Measurements from ENCODE around the gene PNPLA7. TPM values are rescaled to one million over a fixed set of nuclear protein-coding genes. Genes with fewer than 3 reads are reported as not detected.

PNPLA7 gene
- total and polyA plus RNA-seq, 2 of the 4 experiments (the other 2 are of a cell fraction): under 0.01 to 0.89 TPM

DNA sequence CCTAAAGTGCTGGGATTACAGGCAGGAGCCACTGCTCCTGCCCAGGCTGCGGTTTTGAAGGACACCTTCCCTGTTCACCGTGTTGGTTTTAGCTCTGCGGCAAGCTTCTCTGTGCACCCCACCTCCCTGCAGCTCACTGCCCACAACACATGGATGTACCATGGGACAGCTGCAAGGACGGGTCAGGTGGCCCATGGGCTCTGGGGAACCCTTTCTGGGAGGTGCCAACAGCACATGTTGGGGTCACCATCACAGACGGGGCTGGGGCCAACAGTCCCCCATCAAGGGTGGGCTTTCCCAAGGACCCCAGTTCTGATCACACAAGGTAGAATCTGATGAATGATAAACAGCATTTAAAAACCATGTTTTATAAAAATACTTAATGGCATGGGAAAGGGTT lies 134.8 kb downstream of the PNPLA7 start:
- ChIA-PET POLR2A (ENCODE audit: unreplicated experiment) (no interaction called here), CTCF (no interaction called here)
- Histone ChIP-seq H2BK5ac (ENCODE audit: low read depth, low read length, poor library complexity, severe bottlenecking) (no peak overlapping the region), H3K79me1 (ENCODE audit: low read depth in 1 of 2, low read length in 2 of 2) (peaks cover 15 to 47% of the 10 kb centered on the region in 2 experiments; a peak in 3 of 4 replicates), H4K8ac (ENCODE audit: low read depth in 2 of 2, low read length in 2 of 2) (no peak overlapping the region), H3K18ac (ENCODE audit: low read depth, low read length) (no peak overlapping the region), H2BK120ac (ENCODE audit: low read depth, low read length) (no peak overlapping the region), H3K27ac (ENCODE audit: insufficient read depth, low read length) (no peak overlapping the region), H2AK5ac (ENCODE audit: low read depth, low read length) (no peak overlapping the region; the same call in 1 of the 2 replicates), H3K9ac (ENCODE audit: low read depth, low read length) (no peak overlapping the region), H4K91ac (ENCODE audit: insufficient read depth, low read depth, low read length) (no peak overlapping the region), H3K14ac (replicated peaks; ENCODE audit: low read depth, low read length) (no peak overlapping the region), H4K20me1 (ENCODE audit: insufficient read depth, low read length) (no peaks in the 10 kb centered on the region), H3K4ac (ENCODE audit: low read depth, low read length) (no peak overlapping the region), H2AFZ (replicated peaks; ENCODE audit: low read length, poor library complexity) (no peak overlapping the region), H3K36me3 (ENCODE audit: control insufficient read depth, insufficient read depth, low read length) (peaks cover 3% of the 10 kb centered on the region; the same call in 1 of the 2 replicates), H4K5ac (ENCODE audit: low read depth, low read length) (no peak overlapping the region), H2AK9ac (replicated peaks; ENCODE audit: low read depth, low read length, poor library complexity) (no peak overlapping the region), H3K23ac (ENCODE audit: low read depth, low read length) (no peak overlapping the region), H3K9me1 (ENCODE audit: insufficient read depth, low read length) (peaks cover 12% of the 10 kb centered on the region), H3K4me1 (ENCODE audit: control insufficient read depth, insufficient read depth, low read length) (peaks cover 24% of the 10 kb centered on the region), H3K27me3 (ENCODE audit: control insufficient read depth, insufficient read depth, low read length) (no peaks in the 10 kb centered on the region), H3K4me2 (ENCODE audit: low read depth, low read length) (no peak overlapping the region), H3K4me3 (ENCODE audit: insufficient read depth, low read depth, low read length) (no peak overlapping the region), H2BK20ac (ENCODE audit: low read depth, low read length) (no peak overlapping the region), H2BK15ac (ENCODE audit: low read depth, low read length) (no peak overlapping the region), H3K56ac (ENCODE audit: extremely low read depth, insufficient read depth, low read length) (no peak overlapping the region), H3K9me3 (ENCODE audit: control insufficient read depth, insufficient read depth, low read length) (no peaks in the 10 kb centered on the region)
- intact Hi-C loops (cut with micrococcal nuclease) (no loop called here), dilution Hi-C loops (cut with HindIII; ENCODE audit: low sequenced_read_pairs, unreplicated experiment) (no loop called here), in situ Hi-C loops (cut with MboI; ENCODE audit: low sequenced_read_pairs) (no loop called here)
- ATAC-seq (ENCODE audit: low read depth): no peak
- no peak for TF ChIP-seq CEBPB (IDR thresholded peaks at IDR 0.05; ENCODE audit: low read depth, low read length)
- TF ChIP-seq FOS (IDR thresholded peaks at IDR 0.05; ENCODE audit: low read depth, low read length): no peak
- TF ChIP-seq NFE2L2 (IDR thresholded peaks at IDR 0.05; ENCODE audit: low read depth, low read length): no peak
- TF ChIP-seq, protein P1, sequence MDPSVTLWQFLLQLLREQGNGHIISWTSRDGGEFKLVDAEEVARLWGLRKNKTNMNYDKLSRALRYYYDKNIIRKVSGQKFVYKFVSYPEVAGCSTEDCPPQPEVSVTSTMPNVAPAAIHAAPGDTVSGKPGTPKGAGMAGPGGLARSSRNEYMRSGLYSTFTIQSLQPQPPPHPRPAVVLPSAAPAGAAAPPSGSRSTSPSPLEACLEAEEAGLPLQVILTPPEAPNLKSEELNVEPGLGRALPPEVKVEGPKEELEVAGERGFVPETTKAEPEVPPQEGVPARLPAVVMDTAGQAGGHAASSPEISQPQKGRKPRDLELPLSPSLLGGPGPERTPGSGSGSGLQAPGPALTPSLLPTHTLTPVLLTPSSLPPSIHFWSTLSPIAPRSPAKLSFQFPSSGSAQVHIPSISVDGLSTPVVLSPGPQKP (IDR thresholded peaks at IDR 0.05; ENCODE audit: borderline replicate concordance, low read depth, low read length): no peak
- no peak for TF ChIP-seq CTCF (conservative IDR thresholded peaks at IDR 0.05; ENCODE audit: low read depth, low read length)
- no peak for TF ChIP-seq RCOR1 (IDR thresholded peaks at IDR 0.05; ENCODE audit: insufficient replicate concordance, low read length)
- no peak for TF ChIP-seq MXI1 (IDR thresholded peaks at IDR 0.05; ENCODE audit: borderline replicate concordance, low read depth, low read length)
- TF ChIP-seq SMC3 (IDR thresholded peaks at IDR 0.05; ENCODE audit: low read depth, low read length): no peak
- TF ChIP-seq USF2 (IDR thresholded peaks at IDR 0.05; ENCODE audit: low read depth, low read length): no peak
- TF ChIP-seq RFX5 (IDR thresholded peaks at IDR 0.05; ENCODE audit: low read depth, low read length): no peak
- no peak for TF ChIP-seq RAD21 (IDR thresholded peaks at IDR 0.05; ENCODE audit: low read length)
- no peak for TF ChIP-seq POLR2A (IDR thresholded peaks at IDR 0.05; ENCODE audit: low read depth, low read length)
- TF ChIP-seq MAZ (IDR thresholded peaks at IDR 0.05; ENCODE audit: borderline replicate concordance, low read depth, low read length): no peak
- WGBS, 2 experiments (ENCODE audit: extremely low coverage in 2 of 2, insufficient read length in 1 of 2): 100% methylated on average over 2 of the region's 5 CpGs; no CpG with 5 or more reads in 1 of the 2 experiments
- BruUV-seq (replicated peaks): no TSS peak
- no peak for DNase-seq

Measured in IMR-90 (cell line).